IPS-NIHi11 (cell line): Measurements from ENCODE around the gene BCL2L1.
"Not testable (repeated sequence)": the region's sequence is repeated elsewhere in the genome, so short reads cannot be mapped to it uniquely, and the experiment has no call there.

ENCODE experiments used
- DNase-seq: peaks from one replicate; pipeline ENCODE4 v3.0.0; 2012; ENCODE audit warnings: mixed read lengths, low spot score

The BCL2L1 gene

GRCh38 chr20:31648104-31648503 lies 74.6 kb downstream of the BCL2L1 start:
- not testable (repeated sequence) for DNase-seq

GRCh38 chr20:31644701-31645100 lies 78.0 kb downstream of the BCL2L1 start:
- DNase-seq: no peak

GRCh38 chr20:31643522-31643921 lies 79.1 kb downstream of the BCL2L1 start:
- DNase-seq: no peak

- DNase-seq: no peak
Measured at GRCh38 chr20:31642837-31643236, 79.8 kb downstream of the BCL2L1 start.

- DNase-seq: no peak
Measured at GRCh38 chr20:31641391-31641790, 81.3 kb downstream of the BCL2L1 start.

GRCh38 chr20:31640259-31640658 lies 82.4 kb downstream of the BCL2L1 start:
- no peak for DNase-seq

- DNase-seq: no peak
Measured at GRCh38 chr20:31638816-31639215, 83.9 kb downstream of the BCL2L1 start.

- DNase-seq: no peak
Measured at GRCh38 chr20:31638317-31638716, 84.4 kb downstream of the BCL2L1 start.

GRCh38 chr20:31637660-31638059 lies 85.0 kb downstream of the BCL2L1 start, which contains the start of gene COX4I2:
Gene COX4I2 (plus strand): TSS chr20:31637912. CDS start chr20:31639018, 1,106 bp downstream.
- DNase-seq: no peak

GRCh38 chr20:31633339-31633914 lies 89.2 kb downstream of the BCL2L1 start:
- no peak for DNase-seq

- no peak for DNase-seq
Measured at GRCh38 chr20:31632548-31633338, 89.9 kb downstream of the BCL2L1 start.

- no peak for DNase-seq
Measured at GRCh38 chr20:31630187-31630790, 92.4 kb downstream of the BCL2L1 start.

- not testable (repeated sequence) for DNase-seq
Measured at GRCh38 chr20:31628057-31628456, 94.6 kb downstream of the BCL2L1 start.

GRCh38 chr20:31626534-31626933 lies 96.1 kb downstream of the BCL2L1 start:
- not testable (repeated sequence) for DNase-seq

- not testable (repeated sequence) for DNase-seq
Measured at GRCh38 chr20:31623123-31623505, 99.6 kb downstream of the BCL2L1 start.

GRCh38 chr20:31620246-31620645 lies 102.4 kb downstream of the BCL2L1 start:
- no peak for DNase-seq

- DNase-seq: no peak
Measured at GRCh38 chr20:31617432-31618104, 105.1 kb downstream of the BCL2L1 start.

- DNase-seq: no peak
Measured at GRCh38 chr20:31615416-31615815, 107.3 kb downstream of the BCL2L1 start.
